NCI-H748 treated with DMSO at 0.1 percent for 48 hours (cell line): Measurements from ENCODE around the gene SERPIND1.
"Not testable (repeated sequence)": the region's sequence is repeated elsewhere in the genome, so short reads cannot be mapped to it uniquely, and the experiment has no call there.

Source experiments
- DNase-seq: peaks from one replicate; lab custom pipeline; 2025; lab: John Stamatoyannopoulos, UW

The SERPIND1 gene

DNA sequence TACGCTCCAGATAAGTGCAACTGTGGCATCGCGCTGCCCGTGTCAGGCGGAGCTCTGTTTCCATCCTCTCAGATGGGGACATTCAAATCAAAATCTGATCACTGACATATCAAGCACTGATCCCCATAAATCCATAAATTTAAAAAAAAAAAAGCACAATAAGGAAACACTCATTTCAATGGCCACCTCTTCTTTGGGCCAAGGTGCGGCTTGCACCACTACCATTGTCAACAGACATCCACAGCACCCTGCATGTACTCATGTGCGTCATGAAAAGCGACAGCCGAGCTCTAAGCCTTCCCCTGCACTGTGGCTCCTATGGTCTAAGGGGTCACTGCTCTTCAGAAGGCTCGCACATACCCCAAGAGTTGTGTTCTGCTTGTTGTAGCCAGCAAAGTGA is 26.7 kb upstream of the SERPIND1 start:
- no peak for DNase-seq

GRCh38 chr22:20748082-20748481 is 25.8 kb upstream of the SERPIND1 start:
- no peak for DNase-seq

DNA sequence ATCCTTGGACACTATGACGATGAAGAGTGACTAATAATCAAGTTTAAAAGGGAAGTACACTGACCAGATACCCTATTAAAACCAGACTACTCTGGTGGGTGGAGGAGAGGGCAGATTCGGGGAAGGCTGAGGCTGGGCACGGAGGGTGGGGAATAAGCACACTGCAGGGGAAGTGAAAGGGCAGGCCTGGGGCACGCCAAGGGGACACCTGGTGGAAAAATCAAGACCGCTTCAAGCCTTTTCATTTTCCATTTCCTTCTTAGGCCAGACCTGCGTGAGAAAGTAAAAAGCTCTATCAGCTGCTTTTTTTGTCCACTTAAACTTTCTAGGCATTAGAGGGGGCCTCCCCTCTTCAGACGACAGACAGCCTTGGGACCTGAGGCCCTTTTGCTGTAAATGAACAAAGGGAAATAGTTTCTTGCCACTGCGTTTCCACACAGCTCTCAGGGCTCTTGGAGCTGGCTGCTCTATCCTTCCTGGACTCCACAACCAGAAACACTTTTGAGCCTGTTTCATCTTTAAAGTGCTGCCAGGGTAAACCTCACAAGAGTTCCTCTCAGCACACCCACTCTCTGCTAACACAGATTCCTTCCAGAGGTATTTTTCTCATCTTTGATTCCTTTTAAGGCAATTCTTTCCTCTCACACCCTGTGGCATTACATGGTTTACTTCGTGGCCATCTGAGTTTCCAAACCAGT is 25.0 kb upstream of the SERPIND1 start:
- DNase-seq = no peak

GRCh38 chr22:20749453-20749852 is 24.5 kb upstream of the SERPIND1 start:
- DNase-seq = no peak

- DNase-seq = no peak
These were observed 23.3 kb upstream of the SERPIND1 start for GRCh38 chr22:20750461-20751184.

GRCh38 chr22:20751185-20751851 is 22.6 kb upstream of the SERPIND1 start:
- no peak for DNase-seq

DNA sequence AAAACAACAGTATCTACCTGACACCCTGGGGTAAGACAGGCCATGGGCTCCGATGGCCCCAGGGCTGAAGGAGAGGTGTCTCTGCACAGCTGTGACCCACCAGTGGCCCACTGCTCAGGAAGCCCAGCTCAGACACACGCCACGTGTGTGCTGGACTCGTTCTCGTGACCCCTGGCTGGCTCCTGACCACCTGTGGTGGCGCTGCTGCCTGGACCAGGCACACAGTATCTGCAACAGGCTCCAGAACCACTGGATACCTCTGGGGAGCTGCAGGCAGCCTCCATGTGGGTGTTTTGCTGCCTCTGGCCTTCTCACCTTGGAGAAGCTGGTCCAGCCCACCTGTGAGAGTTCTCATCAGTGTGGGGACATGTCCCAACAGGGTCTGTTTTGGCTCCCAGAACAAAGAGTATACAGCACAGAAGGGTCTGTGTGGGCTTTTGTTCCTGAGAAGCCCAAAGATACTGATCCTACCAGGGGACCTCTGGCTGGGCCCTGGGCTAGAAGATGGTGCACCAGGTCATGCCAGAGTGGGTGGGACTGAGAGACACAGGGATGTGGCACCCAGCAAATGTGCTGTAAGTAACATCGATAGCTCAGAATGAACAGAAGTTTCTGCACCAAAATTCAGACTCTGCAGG is 21.7 kb upstream of the SERPIND1 start:
- DNase-seq = no peak

GRCh38 chr22:20752873-20753272 is 21.0 kb upstream of the SERPIND1 start:
- no peak for DNase-seq

DNA sequence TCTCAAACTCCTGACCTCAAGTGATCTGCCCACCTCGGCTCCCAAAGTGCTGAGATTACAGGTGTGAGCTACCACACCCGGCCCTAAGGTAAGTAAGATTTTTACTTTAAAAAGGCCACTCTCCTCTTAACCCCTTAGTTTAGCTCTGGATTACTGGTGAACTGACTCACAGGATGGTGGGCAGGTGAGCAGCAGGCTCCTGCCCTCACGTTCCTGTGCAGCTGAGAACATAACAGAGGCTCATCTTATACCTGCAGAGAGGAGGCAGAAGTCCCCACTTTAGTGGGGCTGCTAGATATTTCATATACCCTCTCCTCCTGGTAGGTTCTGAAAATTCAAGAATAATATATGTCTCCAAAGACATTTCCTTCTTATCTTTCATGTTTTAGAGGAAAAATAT is 17.1 kb upstream of the SERPIND1 start:
- DNase-seq = no peak

GRCh38 chr22:20758688-20759087 is 15.2 kb upstream of the SERPIND1 start:
- DNase-seq = no peak

GRCh38 chr22:20760084-20760483 is 13.8 kb upstream of the SERPIND1 start:
- no peak for DNase-seq

- no peak for DNase-seq
These were observed 12.4 kb upstream of the SERPIND1 start for GRCh38 chr22:20761536-20761935.

DNA sequence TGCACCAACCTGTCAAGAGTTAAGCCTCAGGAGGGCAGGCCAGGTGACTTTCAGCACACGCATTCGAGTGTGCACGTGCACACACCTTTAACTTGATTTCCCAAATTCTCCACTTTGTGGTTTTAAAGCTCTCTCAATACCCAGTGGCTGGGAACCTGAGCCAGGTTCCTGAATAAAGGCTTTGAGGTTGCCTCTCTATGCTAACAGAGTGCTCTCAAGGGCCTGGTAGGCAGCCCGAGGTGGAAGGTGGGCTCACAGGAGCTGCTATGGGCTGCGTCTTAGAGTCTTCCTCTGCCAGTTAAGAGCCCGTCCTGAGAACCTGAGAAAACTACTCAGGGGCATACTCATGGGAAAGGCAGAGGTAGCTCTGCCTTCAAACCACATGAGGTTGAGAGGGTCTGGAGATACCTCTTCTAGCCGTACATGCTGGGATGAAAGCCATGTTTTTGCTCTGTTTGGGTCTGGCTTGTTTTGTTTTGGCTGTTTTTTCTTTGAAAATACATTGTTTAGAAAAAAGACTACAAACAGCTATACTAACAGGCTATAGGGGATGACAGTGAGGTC is 11.6 kb upstream of the SERPIND1 start:
- DNase-seq = no peak

GRCh38 chr22:20763630-20764470 is 10.1 kb upstream of the SERPIND1 start:
- DNase-seq = no peak

DNA sequence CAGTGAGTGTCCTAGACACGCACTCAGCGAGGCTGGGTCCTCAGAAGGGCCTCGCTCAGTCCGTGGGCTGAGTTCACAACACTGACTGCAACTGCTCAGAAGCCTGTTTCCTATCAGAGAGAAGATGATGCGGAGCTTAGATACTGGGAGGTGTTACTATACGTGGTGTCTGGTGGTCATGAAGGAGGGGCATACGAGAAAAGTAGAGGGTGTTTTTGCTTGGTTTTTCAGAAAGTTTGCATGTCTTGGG is 9.5 kb upstream of the SERPIND1 start:
- DNase-seq = no peak

- DNase-seq = no peak
These were observed 9.2 kb upstream of the SERPIND1 start for GRCh38 chr22:20764729-20765128.

DNA sequence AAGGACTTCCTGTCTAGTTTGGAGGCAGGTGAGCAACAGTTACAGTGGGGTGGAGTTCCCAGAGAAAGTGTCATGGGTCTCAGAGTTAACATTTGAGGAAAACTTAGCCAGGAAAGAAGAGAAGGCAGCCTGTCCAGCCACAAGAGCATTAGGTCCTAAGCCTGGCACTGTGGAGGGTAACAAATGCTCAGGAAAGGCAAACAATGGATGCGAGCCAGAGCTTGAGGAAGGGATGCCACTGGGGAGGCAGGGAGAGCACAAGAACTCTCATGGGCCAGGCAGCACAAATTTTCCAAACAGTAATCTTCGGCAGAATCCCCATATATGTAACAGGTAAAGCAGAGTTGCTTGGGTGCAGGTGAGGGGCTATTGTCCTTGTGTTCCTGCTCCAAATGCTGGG is 8.0 kb upstream of the SERPIND1 start:
- DNase-seq = no peak

- DNase-seq = no peak
These were observed 7.4 kb upstream of the SERPIND1 start for GRCh38 chr22:20766530-20766929.

- not testable (repeated sequence) for DNase-seq
These were observed 4.5 kb upstream of the SERPIND1 start for GRCh38 chr22:20769496-20769826.

DNA sequence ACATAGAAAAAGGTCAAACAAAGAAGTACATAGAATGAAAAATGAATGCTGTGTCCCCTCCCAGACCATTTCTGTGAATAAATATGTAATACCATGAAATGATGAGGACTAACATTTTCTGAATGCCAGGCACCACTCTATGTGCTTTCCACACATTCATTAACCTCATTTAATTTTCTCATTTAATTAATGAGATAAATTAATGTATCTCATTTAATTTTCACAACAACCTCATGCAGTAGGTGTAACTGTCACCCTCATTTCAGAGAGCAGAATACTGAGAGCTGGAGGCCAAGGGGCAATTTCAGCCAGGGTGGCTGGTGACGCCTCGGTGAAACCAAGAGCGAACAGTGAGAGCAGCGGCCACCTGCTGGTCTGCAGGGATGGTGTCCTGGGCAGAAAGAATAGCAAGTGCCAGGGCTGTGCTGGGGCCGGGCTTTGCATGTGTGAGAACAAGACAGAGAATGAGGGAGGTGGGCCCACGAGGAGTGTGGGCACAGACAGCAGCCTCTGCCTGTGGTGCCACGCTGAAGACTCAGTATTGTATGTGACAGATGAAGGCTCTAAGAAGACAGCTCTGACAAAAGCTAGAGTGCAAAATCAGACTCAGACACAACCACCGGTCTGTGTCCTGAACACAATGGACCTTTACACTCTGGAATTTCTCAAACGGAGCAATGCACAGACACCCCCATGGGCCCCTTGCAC is 1.8 kb upstream of the SERPIND1 start:
- no peak for DNase-seq

- DNase-seq = no peak
These were observed 969 bp downstream of the SERPIND1 start for GRCh38 chr22:20774882-20775281.
